Measurements from ENCODE around the gene WDR20.

DNA sequence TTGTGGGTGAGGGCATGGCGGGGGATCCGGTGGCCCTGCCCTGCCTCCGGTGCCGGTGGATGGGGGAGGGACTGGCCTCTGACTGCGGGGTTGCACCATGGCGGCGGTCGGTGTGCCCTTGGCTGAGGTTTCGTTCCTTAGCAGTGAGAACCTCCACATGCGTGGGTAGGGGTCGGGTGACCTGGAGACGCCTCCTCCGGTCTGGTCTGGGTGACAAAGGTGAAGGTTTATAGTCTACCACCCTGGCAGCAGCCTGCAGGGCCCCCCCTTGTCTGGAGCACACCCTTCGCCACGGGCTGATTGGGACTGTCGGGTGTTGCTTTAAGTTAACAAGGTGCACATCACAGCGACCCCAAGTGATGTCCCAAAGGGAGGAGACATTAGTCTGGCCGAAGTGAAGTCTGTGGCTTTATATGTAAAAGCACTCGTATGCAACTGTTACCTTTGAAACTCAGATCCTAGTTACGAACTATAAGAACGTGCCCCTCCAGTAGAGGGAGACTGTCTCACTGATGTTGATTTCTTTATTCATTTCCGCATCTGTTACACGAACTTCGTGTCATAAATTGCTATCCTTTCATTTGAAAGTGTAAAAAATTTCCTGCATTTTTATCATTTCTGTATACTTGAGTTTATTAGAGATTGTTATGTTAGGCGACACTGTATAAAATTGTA is 74.4 kb downstream of the WDR20 start:
- TF ChIP-seq HDGF (IDR thresholded peaks at IDR 0.05; ENCODE audit: borderline replicate concordance) (no peak), TARDBP (IDR thresholded peaks at IDR 0.05) (no peak), FOXM1 (IDR thresholded peaks at IDR 0.05; ENCODE audit: borderline replicate concordance) (no peak), FOXA1 (IDR thresholded peaks at IDR 0.05) (no peak), ARNT (IDR thresholded peaks at IDR 0.05) (no peak), SP1 (IDR thresholded peaks at IDR 0.05) (no peak), LEF1 (IDR thresholded peaks at IDR 0.05; ENCODE audit: borderline replicate concordance) (no peak), FOXK2 (IDR thresholded peaks at IDR 0.05) (no peak), CTBP1 (IDR thresholded peaks at IDR 0.05; ENCODE audit: borderline replicate concordance) (no peak), BHLHE40 (IDR thresholded peaks at IDR 0.05; ENCODE audit: borderline replicate concordance) (no peak)

Measured in HEK293T (cell line).